Measurements from ENCODE around the gene FOXN4. TPM values are rescaled to one million over a fixed set of nuclear protein-coding genes. Genes with fewer than 3 reads are reported as not detected.

The FOXN4 gene
- total RNA-seq, 1 donor from 2014 or later = not detected

GRCh38 chr12:109347589-109347988 is 38.5 kb upstream of the FOXN4 start, which contains the start of gene MYO1H:
TSS of gene MYO1H (plus strand) at chr12:109347900. CDS start at chr12:109347961, 61 bp downstream.
- no peak for DNase-seq

GRCh38 chr12:109346920-109347319 is 37.8 kb upstream of the FOXN4 start:
- Histone ChIP-seq H3K27me3 (peaks cover 5% of the 10 kb centered on the region), H3K4me1 (no peaks in the 10 kb centered on the region), H3K36me3 (no peaks in the 10 kb centered on the region), H3K4me3 (no peak overlapping the region), H3K9me3 (no peaks in the 10 kb centered on the region), H3K27ac (no peak overlapping the region)
- intact Hi-C loops (cut with DNase I) = no loop called here
- no peak for TF ChIP-seq CTCF (IDR thresholded peaks at IDR 0.05)
- no peak for ATAC-seq
- no peak for DNase-seq

More at GRCh38 chr12:109347589-109347988, 38.5 kb upstream of the FOXN4 start, which contains the start of gene MYO1H:
- ATAC-seq = no peak
- H3K27ac ChIP-seq = no peak within 1 kb of the TSS
- no peak within 1 kb of the TSS for H3K4me3 ChIP-seq
- H3K36me3 ChIP-seq = no peaks in the 10 kb centered on the region
- TF ChIP-seq CTCF (IDR thresholded peaks at IDR 0.05) = no peak
- intact Hi-C loops (cut with DNase I) = no loop called here
- peaks cover 5% of the 10 kb centered on the region for H3K27me3 ChIP-seq
- H3K4me1 ChIP-seq = no peaks in the 10 kb centered on the region
- H3K9me3 ChIP-seq = no peaks in the 10 kb centered on the region

GRCh38 chr12:109345428-109345827 is 36.3 kb upstream of the FOXN4 start:
- Histone ChIP-seq H3K36me3 (no peaks in the 10 kb centered on the region), H3K27ac (no peak overlapping the region), H3K4me1 (no peaks in the 10 kb centered on the region), H3K4me3 (no peak overlapping the region), H3K9me3 (no peaks in the 10 kb centered on the region), H3K27me3 (peaks cover 5% of the 10 kb centered on the region)
- no peak for ATAC-seq
- TF ChIP-seq CTCF (IDR thresholded peaks at IDR 0.05) = no peak
- DNase-seq = no peak
- intact Hi-C loops (cut with DNase I) = no loop called here

GRCh38 chr12:109343677-109344076 is 34.6 kb upstream of the FOXN4 start:
- no peaks in the 10 kb centered on the region for H3K36me3 ChIP-seq

GRCh38 chr12:109336593-109336992 is 27.5 kb upstream of the FOXN4 start:
- Histone ChIP-seq H3K4me3 (no peak overlapping the region), H3K9me3 (no peaks in the 10 kb centered on the region), H3K4me1 (no peaks in the 10 kb centered on the region), H3K36me3 (no peaks in the 10 kb centered on the region), H3K27ac (no peak overlapping the region), H3K27me3 (no peaks in the 10 kb centered on the region)
- DNase-seq (no peak), ATAC-seq (no peak)
- intact Hi-C loops (cut with DNase I) = no loop called here
- TF ChIP-seq CTCF (IDR thresholded peaks at IDR 0.05) = no peak

More at GRCh38 chr12:109343677-109344076, 34.6 kb upstream of the FOXN4 start:
- no peak overlapping the region for H3K4me3 ChIP-seq
- no peak for DNase-seq
- H3K4me1 ChIP-seq = no peaks in the 10 kb centered on the region
- ATAC-seq = no peak
- no peak overlapping the region for H3K27ac ChIP-seq
- no peaks in the 10 kb centered on the region for H3K9me3 ChIP-seq
- H3K27me3 ChIP-seq = peaks cover 5% of the 10 kb centered on the region
- no peak for TF ChIP-seq CTCF (IDR thresholded peaks at IDR 0.05)
- intact Hi-C loops (cut with DNase I) = no loop called here

GRCh38 chr12:109334887-109335286 is 25.8 kb upstream of the FOXN4 start:
- no peaks in the 10 kb centered on the region for H3K27me3 ChIP-seq
- no peaks in the 10 kb centered on the region for H3K36me3 ChIP-seq
- DNase-seq (no peak), ATAC-seq (no peak)
- H3K4me1 ChIP-seq = no peaks in the 10 kb centered on the region
- no peak overlapping the region for H3K4me3 ChIP-seq
- TF ChIP-seq CTCF (IDR thresholded peaks at IDR 0.05) = no peak
- intact Hi-C loops (cut with DNase I) = no loop called here
- no peaks in the 10 kb centered on the region for H3K9me3 ChIP-seq
- no peak overlapping the region for H3K27ac ChIP-seq
